Mesenchymal stem cell (in vitro differentiated cells and primary cell): ENCODE measurements around the gene PRSS12.

Source experiments
- DNase-seq: peaks from one replicate; pipeline ENCODE4 v3.0.0-alpha.2; 2013
- H2AFZ ChIP-seq: one replicate; pipeline ENCODE4 v1.6.1; 2013; ENCODE audit warnings: low read depth, mild to moderate bottlenecking, control low read depth, inconsistent platforms, low read length, moderate library complexity
- H2AK5ac ChIP-seq: 2 replicates; pipeline ENCODE4 v1.6.1; 2013; ENCODE audit warnings: low read length, moderate library complexity, mild to moderate bottlenecking, inconsistent platforms; ENCODE audit not compliant: severe bottlenecking
- H2BK120ac ChIP-seq: one replicate; pipeline ENCODE4 v1.6.1; 2013; ENCODE audit warnings: low read depth, mild to moderate bottlenecking, inconsistent platforms, low read length, moderate library complexity
- H2BK12ac ChIP-seq, 2 experiments: one replicate each; pipeline ENCODE4 v1.6.1; 2013; ENCODE audit warnings: inconsistent platforms in 2 of 2, low read length in 2 of 2, mild to moderate bottlenecking in 2 of 2, moderate library complexity in 2 of 2, control low read depth in 1 of 2
- H2BK15ac ChIP-seq: one replicate; pipeline ENCODE4 v1.6.1; 2013; ENCODE audit warnings: mild to moderate bottlenecking, low read depth, inconsistent platforms; ENCODE audit not compliant: poor library complexity, severe bottlenecking
- H2BK5ac ChIP-seq: 2 replicates; pipeline ENCODE4 v1.6.1; 2013; ENCODE audit warnings: low read depth, mild to moderate bottlenecking, low read length, control low read depth, inconsistent platforms; ENCODE audit not compliant: poor library complexity, severe bottlenecking
- H3K14ac ChIP-seq, 2 experiments: one replicate each; pipeline ENCODE4 v1.6.1; 2013; ENCODE audit warnings: inconsistent platforms in 2 of 2, low read length in 2 of 2, control low read depth in 1 of 2, mild to moderate bottlenecking in 1 of 2, moderate library complexity in 1 of 2
- H3K18ac ChIP-seq, 2 experiments: one replicate each; pipeline ENCODE4 v1.6.1; 2013; ENCODE audit warnings: inconsistent platforms in 2 of 2, low read length in 2 of 2, control low read depth in 1 of 2, low read depth in 1 of 2, mild to moderate bottlenecking in 1 of 2
- H3K23ac ChIP-seq, 2 experiments: one replicate each; pipeline ENCODE4 v1.6.1; 2013; ENCODE audit warnings: inconsistent platforms in 2 of 2, low read length in 2 of 2, mild to moderate bottlenecking in 2 of 2, moderate library complexity in 2 of 2, control low read depth in 1 of 2
- H3K27ac ChIP-seq: 2 replicates; pipeline ENCODE4 v1.5.1; 2013; ENCODE audit warnings: mild to moderate bottlenecking, moderate library complexity, low read length, control low read depth, inconsistent platforms; ENCODE audit not compliant: poor library complexity, severe bottlenecking
- H3K27me3 ChIP-seq, 2 experiments: 2 replicates each; pipeline versions ENCODE4 v1.6.1 to v1.7.0; 2013; ENCODE audit warnings: low read length in 2 of 2, mild to moderate bottlenecking in 2 of 2, moderate library complexity in 2 of 2, control low read depth in 1 of 2, inconsistent platforms in 1 of 2; ENCODE audit not compliant: control insufficient read depth in 1 of 2, insufficient read depth in 1 of 2
- H3K36me3 ChIP-seq, 2 experiments: 2 replicates each; pipeline versions ENCODE4 v1.6.1 to v1.7.0; 2013; ENCODE audit warnings: low read length in 2 of 2, control low read depth in 1 of 2, inconsistent platforms in 1 of 2, low read depth in 1 of 2, mild to moderate bottlenecking in 1 of 2; ENCODE audit not compliant: insufficient read depth in 2 of 2, control insufficient read depth in 1 of 2
- H3K4ac ChIP-seq, 2 experiments: one replicate each; pipeline ENCODE4 v1.6.1; 2013; ENCODE audit warnings: inconsistent platforms in 2 of 2, low read length in 2 of 2, mild to moderate bottlenecking in 2 of 2, moderate library complexity in 2 of 2, control low read depth in 1 of 2, low read depth in 1 of 2
- H3K4me1 ChIP-seq: 2 replicates; pipeline ENCODE4 v1.6.1; 2013; ENCODE audit warnings: low read depth, low read length, control low read depth; ENCODE audit not compliant: control insufficient read depth, insufficient read depth
- H3K4me2 ChIP-seq: 2 replicates; pipeline ENCODE4 v1.6.1; 2013; ENCODE audit warnings: low read length, mild to moderate bottlenecking, inconsistent platforms; ENCODE audit not compliant: poor library complexity, severe bottlenecking
- H3K4me3 ChIP-seq, 2 experiments: 2 replicates each; pipeline versions ENCODE4 v1.5.1 to v1.7.0; 2013; ENCODE audit warnings: low read length in 2 of 2, mild to moderate bottlenecking in 2 of 2, control low read depth in 1 of 2, low read depth in 1 of 2; ENCODE audit not compliant: insufficient read depth in 1 of 2
- H3K79me1 ChIP-seq: replicated peaks from 2 replicates; pipeline ENCODE4 v1.6.1; 2013; ENCODE audit warnings: mild to moderate bottlenecking, control low read depth, low read length, inconsistent platforms; ENCODE audit not compliant: poor library complexity, severe bottlenecking
- H3K9ac ChIP-seq: 2 replicates; pipeline ENCODE4 v1.7.0; 2013; ENCODE audit warnings: mild to moderate bottlenecking, low read length, moderate library complexity
- H3K9me3 ChIP-seq: 2 replicates; pipeline ENCODE4 v1.7.0; 2013; ENCODE audit warnings: mild to moderate bottlenecking, low read length; ENCODE audit not compliant: control insufficient read depth
- H4K8ac ChIP-seq: one replicate; pipeline ENCODE4 v1.6.1; 2013; ENCODE audit warnings: inconsistent platforms, mild to moderate bottlenecking, low read length, moderate library complexity
- H4K91ac ChIP-seq: one replicate; pipeline ENCODE4 v1.6.1; 2013; ENCODE audit warnings: mild to moderate bottlenecking, low read length, inconsistent platforms
- WGBS: methylation state at CpG from one replicate; pipeline ENCODE4 v1.1.7; 2013; ENCODE audit warnings: mixed read lengths; 5-methylcytosine and 5-hydroxymethylcytosine counted together

Gene PRSS12

GRCh38 chr4:118286685-118287084 is 66.1 kb downstream of the PRSS12 start:
- H2BK5ac ChIP-seq, result no peak overlapping the region
- H3K4me1 ChIP-seq, result no peaks in the 10 kb centered on the region
- H3K27me3 ChIP-seq, result no peaks in the 10 kb centered on the region
- no peak overlapping the region for H4K91ac ChIP-seq
- H3K27ac ChIP-seq, result no peak overlapping the region
- H3K4me3 ChIP-seq, result no peak overlapping the region
- peaks cover 0 to 4% of the 10 kb centered on the region in 2 experiments for H3K36me3 ChIP-seq
- no peak for DNase-seq
- H3K4me2 ChIP-seq, result no peak overlapping the region
- H2BK12ac ChIP-seq, result peak overlapping the region in 1 of 2 experiments; percentile 31
- no peaks in the 10 kb centered on the region for H3K79me1 ChIP-seq
- WGBS, result 91% methylated on average over 2 of the region's 3 CpGs
- H2AFZ ChIP-seq, result no peak overlapping the region
- no peak overlapping the region for H2BK15ac ChIP-seq
- no peak overlapping the region for H3K4ac ChIP-seq
- no peaks in the 10 kb centered on the region for H3K9me3 ChIP-seq
- no peak overlapping the region for H2BK120ac ChIP-seq
- no peak overlapping the region for H3K18ac ChIP-seq
- H3K23ac ChIP-seq, result no peak overlapping the region
- H2AK5ac ChIP-seq, result no peak overlapping the region
- H4K8ac ChIP-seq, result no peak overlapping the region
- no peak overlapping the region for H3K9ac ChIP-seq
- no peak overlapping the region for H3K14ac ChIP-seq

GRCh38 chr4:118285931-118286330 is 66.9 kb downstream of the PRSS12 start:
- H3K9ac ChIP-seq, result no peak overlapping the region
- no peaks in the 10 kb centered on the region for H3K27me3 ChIP-seq
- H2BK5ac ChIP-seq, result no peak overlapping the region
- H2AK5ac ChIP-seq, result no peak overlapping the region
- no peak overlapping the region for H2BK15ac ChIP-seq
- no peak overlapping the region for H4K91ac ChIP-seq
- H3K4me3 ChIP-seq, result no peak overlapping the region
- H3K18ac ChIP-seq, result no peak overlapping the region
- DNase-seq, result no peak
- no peaks in the 10 kb centered on the region for H3K79me1 ChIP-seq
- H3K36me3 ChIP-seq, result peaks cover 0 to 10% of the 10 kb centered on the region in 2 experiments
- over 99% methylated on average over 4 of the region's 4 CpGs for WGBS
- H3K27ac ChIP-seq, result no peak overlapping the region
- H3K9me3 ChIP-seq, result no peaks in the 10 kb centered on the region
- H4K8ac ChIP-seq, result no peak overlapping the region
- H3K4me1 ChIP-seq, result no peaks in the 10 kb centered on the region
- H3K14ac ChIP-seq, result no peak overlapping the region
- H2BK120ac ChIP-seq, result no peak overlapping the region
- no peak overlapping the region for H2AFZ ChIP-seq
- no peak overlapping the region for H3K23ac ChIP-seq
- no peak overlapping the region for H2BK12ac ChIP-seq
- H3K4me2 ChIP-seq, result no peak overlapping the region
- no peak overlapping the region for H3K4ac ChIP-seq

GRCh38 chr4:118284169-118284568 is 68.6 kb downstream of the PRSS12 start:
- H4K91ac ChIP-seq, result no peak overlapping the region
- H2BK5ac ChIP-seq, result no peak overlapping the region
- no peak overlapping the region for H3K27ac ChIP-seq
- peak overlapping the region; percentile 11 for H2BK120ac ChIP-seq
- no peak overlapping the region for H3K9ac ChIP-seq
- no peak overlapping the region for H3K4me3 ChIP-seq
- 87% methylated on average over 3 of the region's 3 CpGs for whole genome bisulfite sequencing
- DNase-seq, result no peak
- no peak overlapping the region for H3K23ac ChIP-seq
- no peaks in the 10 kb centered on the region for H3K4me1 ChIP-seq
- H3K9me3 ChIP-seq, result no peaks in the 10 kb centered on the region
- H3K27me3 ChIP-seq, result no peaks in the 10 kb centered on the region
- H3K4ac ChIP-seq, result no peak overlapping the region
- no peak overlapping the region for H2AFZ ChIP-seq
- H3K14ac ChIP-seq, result no peak overlapping the region
- H2BK15ac ChIP-seq, result no peak overlapping the region
- H3K4me2 ChIP-seq, result no peak overlapping the region
- H2AK5ac ChIP-seq, result no peak overlapping the region
- H3K79me1 ChIP-seq, result no peaks in the 10 kb centered on the region
- H4K8ac ChIP-seq, result no peak overlapping the region
- no peak overlapping the region for H3K18ac ChIP-seq
- peaks cover 0 to 28% of the 10 kb centered on the region in 2 experiments for H3K36me3 ChIP-seq
- H2BK12ac ChIP-seq, result no peak overlapping the region

- H3K9ac ChIP-seq, result peak overlapping the region; percentile 98
- H2AK5ac ChIP-seq, result no peak overlapping the region
- no peaks in the 10 kb centered on the region for H3K9me3 ChIP-seq
- H2BK120ac ChIP-seq, result no peak overlapping the region
- H3K4me2 ChIP-seq, result no peak overlapping the region
- no peak for DNase-seq
- no peak overlapping the region for H3K14ac ChIP-seq
- H4K8ac ChIP-seq, result no peak overlapping the region
- peaks cover 0 to 28% of the 10 kb centered on the region in 2 experiments for H3K36me3 ChIP-seq
- no peak overlapping the region for H3K4me3 ChIP-seq
- 72% methylated on average over 4 of the region's 4 CpGs for WGBS
- H3K4ac ChIP-seq, result no peak overlapping the region
- no peak overlapping the region for H4K91ac ChIP-seq
- H2AFZ ChIP-seq, result no peak overlapping the region
- no peak overlapping the region for H2BK5ac ChIP-seq
- no peak overlapping the region for H3K27ac ChIP-seq
- no peaks in the 10 kb centered on the region for H3K4me1 ChIP-seq
- H3K18ac ChIP-seq, result no peak overlapping the region
- no peaks in the 10 kb centered on the region for H3K79me1 ChIP-seq
- H2BK12ac ChIP-seq, result no peak overlapping the region
- H2BK15ac ChIP-seq, result no peak overlapping the region
- no peaks in the 10 kb centered on the region for H3K27me3 ChIP-seq
- no peak overlapping the region for H3K23ac ChIP-seq
These were observed 70.1 kb downstream of the PRSS12 start for GRCh38 chr4:118282692-118283091.
